ENCODE data around the gene CPNE9. TPM values are rescaled to one million over a fixed set of nuclear protein-coding genes. Genes with fewer than 3 reads are reported as not detected.

The CPNE9 gene
- total RNA-seq, 1 donor: not detected

GRCh38 chr3:9669720-9670432 is 33.8 kb upstream of the CPNE9 start:
- no peak overlapping the region for H3K4me3 ChIP-seq (ENCODE audit: low read depth, low read length)
- no peak for TF ChIP-seq CTCF (IDR thresholded peaks at IDR 0.05; ENCODE audit: insufficient read depth, low read depth, low read length)
- peak; percentile 22 for DNase-seq (ENCODE audit: low read depth)

DNA sequence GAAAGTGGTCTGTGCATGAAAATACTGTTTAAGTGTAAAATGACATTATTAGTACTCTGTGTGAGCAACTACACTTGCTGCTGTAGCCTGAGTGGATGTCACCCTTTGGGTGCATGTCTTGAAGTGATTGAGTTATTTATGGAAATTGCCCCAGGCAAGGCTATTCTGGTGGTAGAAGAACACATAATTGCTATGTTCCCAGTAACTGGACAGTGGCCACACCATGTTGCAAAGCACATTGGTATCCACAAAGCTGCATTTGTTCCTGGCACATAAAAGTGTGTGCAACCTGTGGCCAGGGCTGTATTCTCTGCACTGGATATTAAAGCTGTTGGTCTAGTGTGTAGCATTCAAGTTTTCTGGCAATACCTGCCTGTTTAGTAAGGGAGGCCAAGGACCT is 30.6 kb upstream of the CPNE9 start:
- H3K4me3 ChIP-seq (ENCODE audit: low read depth, low read length): no peak overlapping the region
- no peak for DNase-seq (ENCODE audit: low read depth)
- no peak for TF ChIP-seq CTCF (IDR thresholded peaks at IDR 0.05; ENCODE audit: insufficient read depth, low read depth, low read length)

DNA sequence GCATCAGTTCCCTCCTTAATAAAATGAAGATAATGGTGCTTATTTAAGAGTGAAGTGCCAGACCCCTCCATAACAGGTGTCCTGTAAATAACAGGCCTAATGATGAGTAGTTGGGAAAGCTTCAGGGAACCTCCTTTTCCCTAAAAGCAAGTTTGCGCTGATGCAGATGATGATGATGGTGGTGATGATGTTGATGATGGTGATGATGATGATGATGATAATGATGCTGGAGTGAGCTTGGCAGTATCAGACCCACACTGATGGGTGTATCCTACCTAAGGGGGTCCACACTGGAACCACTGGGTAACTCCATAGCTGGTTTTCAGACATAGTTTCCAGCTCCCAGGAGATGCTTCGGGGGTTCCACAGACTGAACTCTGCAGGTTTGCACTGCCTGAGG is 29.9 kb upstream of the CPNE9 start:
- TF ChIP-seq CTCF (IDR thresholded peaks at IDR 0.05; ENCODE audit: insufficient read depth, low read depth, low read length): no peak
- no peak for DNase-seq (ENCODE audit: low read depth)
- no peak overlapping the region for H3K4me3 ChIP-seq (ENCODE audit: low read depth, low read length)

DNA sequence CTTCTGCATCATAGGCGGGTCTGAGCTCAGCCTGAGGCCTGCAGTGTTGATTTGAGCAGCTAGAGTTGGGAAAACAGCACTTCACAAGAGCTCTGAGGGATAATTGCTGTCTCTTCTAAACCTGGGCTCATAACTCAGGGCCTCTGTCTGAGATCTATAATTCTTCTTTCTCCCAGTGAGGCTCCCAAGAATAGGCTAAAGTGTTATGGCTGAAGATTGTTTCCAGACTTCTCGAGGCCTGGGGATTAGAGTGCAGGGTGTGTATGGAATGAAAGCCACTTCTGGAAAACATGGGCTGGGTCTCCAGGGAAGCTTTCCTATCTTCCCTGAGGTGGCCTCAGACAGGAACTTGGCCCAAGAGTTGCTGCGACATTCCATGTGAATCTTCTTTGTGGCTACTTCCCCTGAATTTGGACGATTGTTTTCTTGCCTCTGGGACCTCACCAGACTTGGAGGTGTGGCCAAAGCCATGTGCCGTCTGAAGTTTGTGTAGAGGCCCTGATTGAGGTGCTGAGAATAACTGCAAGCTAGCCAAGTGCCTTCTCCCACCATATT is 27.8 kb upstream of the CPNE9 start:
- TF ChIP-seq CTCF (IDR thresholded peaks at IDR 0.05; ENCODE audit: insufficient read depth, low read depth, low read length): no peak
- H3K4me3 ChIP-seq (ENCODE audit: low read depth, low read length): no peak overlapping the region
- no peak for DNase-seq (ENCODE audit: low read depth)

DNA sequence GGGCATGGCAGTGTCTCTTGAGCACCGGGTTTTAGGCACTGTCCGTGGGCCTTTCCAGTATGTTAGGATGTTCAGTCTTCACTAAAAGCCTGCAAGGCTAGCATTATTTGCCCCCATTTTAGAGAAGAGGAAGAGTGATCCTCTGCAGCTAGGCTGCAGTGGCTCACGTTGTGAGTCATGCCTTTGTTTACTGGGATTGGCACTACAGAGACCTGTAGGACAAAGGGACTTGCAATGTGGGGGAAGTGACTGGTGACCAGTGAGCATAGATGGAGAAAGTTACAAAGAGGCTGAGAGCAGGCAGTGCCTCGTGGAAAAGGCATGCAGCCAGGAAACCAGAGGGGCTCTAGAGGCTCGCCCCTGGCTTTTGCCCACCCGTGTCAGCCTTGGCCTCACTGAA is 26.8 kb upstream of the CPNE9 start:
- no peak overlapping the region for H3K4me3 ChIP-seq (ENCODE audit: low read depth, low read length)
- no peak for DNase-seq (ENCODE audit: low read depth)
- no peak for TF ChIP-seq CTCF (IDR thresholded peaks at IDR 0.05; ENCODE audit: insufficient read depth, low read depth, low read length)

DNA sequence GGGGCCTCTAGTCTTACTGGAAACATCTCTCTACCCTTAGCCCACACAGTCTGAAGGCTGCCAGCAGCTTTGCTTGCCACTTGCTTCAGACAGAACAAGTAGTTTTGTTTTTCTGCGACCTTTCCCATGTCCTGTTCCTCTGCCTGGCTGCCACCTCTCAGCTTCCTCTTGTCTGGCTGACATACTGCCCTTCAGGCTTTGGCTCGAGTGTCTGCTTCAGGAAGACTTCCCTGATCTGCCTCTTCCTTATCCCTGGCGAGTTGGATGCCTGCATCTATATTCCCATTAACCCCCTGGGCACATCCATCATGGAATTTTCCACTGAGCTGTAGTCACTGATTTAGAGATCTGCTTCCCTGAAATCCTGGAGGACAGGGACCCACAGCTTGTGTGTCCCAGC is 25.1 kb upstream of the CPNE9 start:
- H3K4me3 ChIP-seq (ENCODE audit: low read depth, low read length): no peak overlapping the region
- no peak for DNase-seq (ENCODE audit: low read depth)
- no peak for TF ChIP-seq CTCF (IDR thresholded peaks at IDR 0.05; ENCODE audit: insufficient read depth, low read depth, low read length)
